ENCODE measurements around the gene ATN1. TPM values are rescaled to one million over a fixed set of nuclear protein-coding genes. Genes with fewer than 3 reads are reported as not detected.

The ATN1 gene
- total RNA-seq, 2 donors from 2014 or later = 29.9 to 73.5 TPM

DNA sequence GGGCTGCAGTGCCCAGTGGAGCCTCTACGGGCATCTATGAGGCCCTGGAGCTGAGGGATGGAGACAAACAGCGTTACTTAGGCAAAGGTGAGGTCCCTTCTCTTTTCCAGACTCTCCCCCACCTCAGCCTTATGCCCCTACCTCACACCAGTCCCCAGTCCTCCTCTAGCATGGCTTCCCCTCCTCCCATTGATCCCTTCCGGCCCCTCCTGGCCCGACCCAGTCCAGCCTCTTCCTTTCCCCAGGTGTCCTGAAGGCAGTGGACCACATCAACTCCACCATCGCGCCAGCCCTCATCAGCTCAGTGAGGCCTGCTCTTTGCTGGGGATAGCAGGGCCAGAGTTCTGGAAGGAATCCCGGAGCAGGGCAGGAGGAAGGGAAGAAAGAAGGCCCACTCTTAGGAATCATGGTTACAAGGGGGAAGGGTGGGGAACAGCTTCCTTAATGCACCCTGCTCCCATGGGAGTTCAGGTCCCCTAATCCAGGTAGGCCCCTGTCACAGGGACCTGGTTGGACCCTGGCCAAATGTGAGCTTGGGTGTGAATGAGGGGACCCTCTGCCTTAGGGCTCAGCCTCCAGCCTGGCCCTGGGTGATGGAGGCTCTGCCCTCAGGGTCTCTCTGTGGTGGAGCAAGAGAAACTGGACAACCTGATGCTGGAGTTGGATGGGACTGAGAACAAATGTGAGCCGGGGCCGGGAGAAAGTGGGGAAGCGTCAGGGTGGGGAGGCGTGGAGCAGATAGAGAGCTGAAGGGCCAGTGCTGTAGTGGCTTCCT lies 11.1 kb upstream of the ATN1 start:
- Mint-ChIP-seq H3K9me3 (no peaks in the 10 kb centered on the region), H3K36me3 (peaks cover 15 to 39% of the 10 kb centered on the region in 2 donors), H3K27ac (peak overlapping the region in 1 of 2 donors; percentile 78)
- no peak for DNase-seq (ENCODE audit: low spot score in 2 of 2)
- no peak for ATAC-seq

DNA sequence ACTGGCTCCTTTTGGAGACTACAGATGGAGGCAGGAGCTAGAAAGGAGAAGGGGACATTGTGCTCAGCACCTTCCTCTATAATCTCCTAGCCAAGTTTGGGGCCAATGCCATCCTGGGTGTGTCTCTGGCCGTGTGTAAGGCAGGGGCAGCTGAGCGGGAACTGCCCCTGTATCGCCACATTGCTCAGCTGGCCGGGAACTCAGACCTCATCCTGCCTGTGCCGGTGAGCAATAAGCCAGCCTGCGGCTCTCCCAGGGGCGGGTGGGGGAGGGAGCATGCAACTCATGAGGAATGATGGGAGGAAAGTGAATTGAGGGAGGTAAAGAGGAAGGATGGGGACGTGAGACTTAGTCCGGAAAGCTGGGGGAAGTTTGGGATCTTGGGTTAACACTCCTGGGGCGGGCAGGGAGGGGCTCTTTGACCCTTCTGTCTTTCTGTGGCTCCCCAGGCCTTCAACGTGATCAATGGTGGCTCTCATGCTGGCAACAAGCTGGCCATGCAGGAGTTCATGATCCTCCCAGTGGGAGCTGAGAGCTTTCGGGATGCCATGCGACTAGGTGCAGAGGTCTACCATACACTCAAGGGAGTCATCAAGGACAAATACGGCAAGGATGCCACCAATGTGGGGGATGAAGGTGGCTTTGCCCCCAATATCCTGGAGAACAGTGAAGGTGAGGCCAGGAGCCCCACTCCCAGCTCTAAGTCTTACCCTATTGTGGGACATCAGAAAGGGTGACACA lies 10.1 kb upstream of the ATN1 start:
- DNase-seq (ENCODE audit: low spot score in 2 of 2) (no peak), ATAC-seq (no peak)
- peaks cover 15 to 45% of the 10 kb centered on the region in 2 donors for H3K36me3 Mint-ChIP-seq
- no peak overlapping the region for H3K27ac Mint-ChIP-seq
- no peaks in the 10 kb centered on the region for H3K9me3 Mint-ChIP-seq

DNA sequence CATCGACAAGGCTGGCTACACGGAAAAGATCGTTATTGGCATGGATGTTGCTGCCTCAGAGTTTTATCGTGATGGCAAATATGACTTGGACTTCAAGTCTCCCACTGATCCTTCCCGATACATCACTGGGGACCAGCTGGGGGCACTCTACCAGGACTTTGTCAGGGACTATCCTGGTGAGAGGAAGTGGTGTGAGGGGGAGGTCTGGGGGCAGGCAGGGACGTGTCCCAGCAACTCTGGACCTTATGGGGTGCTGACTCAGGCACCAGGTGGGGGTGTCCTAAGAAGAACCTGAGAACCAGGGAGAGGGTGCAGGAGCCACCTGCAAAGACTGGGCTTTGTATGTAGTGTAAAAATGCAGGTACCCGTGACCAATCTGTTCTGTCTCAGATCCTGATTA lies 8.2 kb upstream of the ATN1 start:
- H3K27ac Mint-ChIP-seq = peak overlapping the region in 1 of 2 donors; percentile 36
- H3K9me3 Mint-ChIP-seq = no peaks in the 10 kb centered on the region

DNA sequence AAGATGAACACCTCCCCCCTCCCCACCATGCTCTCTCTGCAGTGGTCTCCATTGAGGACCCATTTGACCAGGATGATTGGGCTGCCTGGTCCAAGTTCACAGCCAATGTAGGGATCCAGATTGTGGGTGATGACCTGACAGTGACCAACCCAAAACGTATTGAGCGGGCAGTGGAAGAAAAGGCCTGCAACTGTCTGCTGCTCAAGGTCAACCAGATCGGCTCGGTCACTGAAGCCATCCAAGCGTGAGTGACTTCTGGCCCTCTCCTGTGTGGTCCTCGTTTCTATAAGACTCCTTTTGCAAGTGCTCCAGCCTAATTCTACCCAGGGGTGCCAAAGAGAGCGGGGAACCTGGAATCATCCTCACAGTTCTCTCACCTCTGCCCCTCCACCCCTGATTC lies 6.2 kb upstream of the ATN1 start:
- H3K27ac Mint-ChIP-seq = peak overlapping the region in 1 of 2 donors; percentile 39
- H3K36me3 Mint-ChIP-seq = peaks cover 9 to 26% of the 10 kb centered on the region in 2 donors
- no peak for ATAC-seq
- no peak for DNase-seq (ENCODE audit: low spot score in 2 of 2)
- H3K9me3 Mint-ChIP-seq = no peaks in the 10 kb centered on the region

More for the DNA sequence above, 8.2 kb upstream of the ATN1 start:
- peaks cover 15 to 45% of the 10 kb centered on the region in 2 donors for H3K36me3 Mint-ChIP-seq
- DNase-seq (ENCODE audit: low spot score in 2 of 2) (no peak), ATAC-seq (no peak)

DNA sequence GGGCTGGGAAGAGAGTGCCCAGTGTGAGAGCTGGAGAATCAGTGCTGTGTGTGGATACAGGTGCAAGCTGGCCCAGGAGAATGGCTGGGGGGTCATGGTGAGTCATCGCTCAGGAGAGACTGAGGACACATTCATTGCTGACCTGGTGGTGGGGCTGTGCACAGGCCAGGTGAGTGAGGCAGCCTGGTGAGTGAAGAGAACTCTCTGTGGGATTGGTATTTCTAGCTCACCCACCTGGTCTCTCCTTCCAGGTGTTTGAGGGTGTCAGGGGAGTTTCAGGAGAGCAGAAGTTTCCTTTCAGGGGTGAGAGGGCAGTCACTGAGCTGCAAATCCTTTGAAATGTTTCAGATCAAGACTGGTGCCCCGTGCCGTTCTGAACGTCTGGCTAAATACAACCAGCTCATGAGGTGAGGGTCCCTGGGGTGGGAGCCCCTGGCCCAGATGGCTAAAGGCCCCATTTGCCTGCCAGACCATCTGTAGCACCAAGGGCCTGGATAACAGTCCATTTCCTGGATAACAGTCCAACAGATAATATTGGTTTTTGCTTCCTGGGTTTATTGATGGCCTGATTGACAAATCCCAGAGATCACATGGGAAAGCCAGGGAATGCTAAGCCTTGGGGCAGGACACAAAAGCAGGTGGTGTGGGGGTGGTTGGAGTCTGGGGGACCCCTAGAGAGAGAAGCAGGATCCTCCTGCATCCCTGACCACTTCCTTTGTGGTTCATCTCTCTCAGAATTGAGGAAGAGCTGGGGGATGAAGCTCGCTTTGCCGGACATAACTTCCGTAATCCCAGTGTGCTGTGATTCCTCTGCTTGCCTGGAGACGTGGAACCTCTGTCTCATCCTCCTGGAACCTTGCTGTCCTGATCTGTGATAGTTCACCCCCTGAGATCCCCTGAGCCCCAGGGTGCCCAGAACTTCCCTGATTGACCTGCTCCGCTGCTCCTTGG lies 5.5 kb upstream of the ATN1 start:
- Mint-ChIP-seq H3K36me3 (peaks cover 9 to 19% of the 10 kb centered on the region in 2 donors), H3K27ac (peak overlapping the region in 1 of 2 donors; percentile 39), H3K9me3 (no peaks in the 10 kb centered on the region)
- DNase-seq (ENCODE audit: low spot score in 2 of 2) (no peak), ATAC-seq (no peak)

DNA sequence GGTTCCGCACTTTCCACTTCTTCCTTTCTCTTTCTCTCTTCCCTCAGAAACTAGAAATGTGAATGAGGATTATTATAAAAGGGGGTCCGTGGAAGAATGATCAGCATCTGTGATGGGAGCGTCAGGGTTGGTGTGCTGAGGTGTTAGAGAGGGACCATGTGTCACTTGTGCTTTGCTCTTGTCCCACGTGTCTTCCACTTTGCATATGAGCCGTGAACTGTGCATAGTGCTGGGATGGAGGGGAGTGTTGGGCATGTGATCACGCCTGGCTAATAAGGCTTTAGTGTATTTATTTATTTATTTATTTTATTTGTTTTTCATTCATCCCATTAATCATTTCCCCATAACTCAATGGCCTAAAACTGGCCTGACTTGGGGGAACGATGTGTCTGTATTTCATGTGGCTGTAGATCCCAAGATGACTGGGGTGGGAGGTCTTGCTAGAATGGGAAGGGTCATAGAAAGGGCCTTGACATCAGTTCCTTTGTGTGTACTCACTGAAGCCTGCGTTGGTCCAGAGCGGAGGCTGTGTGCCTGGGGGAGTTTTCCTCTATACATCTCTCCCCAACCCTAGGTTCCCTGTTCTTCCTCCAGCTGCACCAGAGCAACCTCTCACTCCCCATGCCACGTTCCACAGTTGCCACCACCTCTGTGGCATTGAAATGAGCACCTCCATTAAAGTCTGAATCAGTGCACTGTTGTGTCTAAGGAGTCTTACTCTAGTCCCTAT lies 4.6 kb upstream of the ATN1 start:
- no peak for ATAC-seq
- H3K27ac Mint-ChIP-seq = no peak overlapping the region
- H3K9me3 Mint-ChIP-seq = no peaks in the 10 kb centered on the region
- H3K36me3 Mint-ChIP-seq = peaks cover 9 to 19% of the 10 kb centered on the region in 2 donors
- DNase-seq (ENCODE audit: low spot score in 2 of 2) = no peak

DNA sequence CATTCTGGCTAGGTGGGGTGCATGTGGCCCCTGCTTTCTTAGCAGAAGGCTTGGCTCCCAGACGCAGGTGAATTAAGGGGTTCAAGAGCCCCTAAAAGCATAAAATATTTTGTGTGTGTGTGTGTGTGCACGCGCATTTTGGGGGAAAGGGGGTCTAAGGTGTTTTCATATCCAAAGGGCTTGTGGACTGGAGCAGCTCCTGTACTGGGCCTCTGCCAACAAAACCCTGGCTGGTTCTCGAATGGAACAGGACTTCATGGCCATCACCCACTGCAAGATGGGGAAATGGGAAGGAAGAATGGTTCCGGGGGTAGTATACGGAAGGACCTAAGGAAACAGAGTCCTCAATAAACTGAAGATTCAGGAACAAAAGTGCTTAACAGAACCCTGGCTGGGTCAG lies 3.9 kb upstream of the ATN1 start:
- ATAC-seq (no peak), DNase-seq (ENCODE audit: low spot score in 2 of 2) (no peak)
- Mint-ChIP-seq H3K36me3 (peaks cover 14 to 24% of the 10 kb centered on the region in 2 donors), H3K27ac (peak overlapping the region in 1 of 2 donors; percentile 92), H3K9me3 (no peaks in the 10 kb centered on the region)

DNA sequence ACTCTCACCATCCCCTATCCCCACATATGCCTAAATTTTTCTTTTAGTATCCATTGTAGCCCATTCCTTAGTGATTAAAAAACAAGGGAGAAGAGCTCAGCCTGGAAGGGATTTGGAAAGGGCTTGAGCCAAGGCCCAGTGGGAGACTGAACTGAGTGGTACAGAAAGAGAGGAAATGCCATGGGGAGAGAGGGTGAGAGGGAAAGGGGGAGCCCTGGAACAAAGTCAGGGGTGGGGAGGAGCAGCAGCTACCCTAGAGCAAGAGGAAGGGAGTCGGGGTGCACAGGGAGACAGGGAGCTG lies 2.6 kb upstream of the ATN1 start:
- Mint-ChIP-seq H3K36me3 (peaks cover 6 to 14% of the 10 kb centered on the region in 2 donors), H3K9me3 (no peaks in the 10 kb centered on the region), H3K27ac (peak overlapping the region in 1 of 2 donors; percentile 92)
- DNase-seq (ENCODE audit: low spot score in 2 of 2) (no peak), ATAC-seq (no peak)

DNA sequence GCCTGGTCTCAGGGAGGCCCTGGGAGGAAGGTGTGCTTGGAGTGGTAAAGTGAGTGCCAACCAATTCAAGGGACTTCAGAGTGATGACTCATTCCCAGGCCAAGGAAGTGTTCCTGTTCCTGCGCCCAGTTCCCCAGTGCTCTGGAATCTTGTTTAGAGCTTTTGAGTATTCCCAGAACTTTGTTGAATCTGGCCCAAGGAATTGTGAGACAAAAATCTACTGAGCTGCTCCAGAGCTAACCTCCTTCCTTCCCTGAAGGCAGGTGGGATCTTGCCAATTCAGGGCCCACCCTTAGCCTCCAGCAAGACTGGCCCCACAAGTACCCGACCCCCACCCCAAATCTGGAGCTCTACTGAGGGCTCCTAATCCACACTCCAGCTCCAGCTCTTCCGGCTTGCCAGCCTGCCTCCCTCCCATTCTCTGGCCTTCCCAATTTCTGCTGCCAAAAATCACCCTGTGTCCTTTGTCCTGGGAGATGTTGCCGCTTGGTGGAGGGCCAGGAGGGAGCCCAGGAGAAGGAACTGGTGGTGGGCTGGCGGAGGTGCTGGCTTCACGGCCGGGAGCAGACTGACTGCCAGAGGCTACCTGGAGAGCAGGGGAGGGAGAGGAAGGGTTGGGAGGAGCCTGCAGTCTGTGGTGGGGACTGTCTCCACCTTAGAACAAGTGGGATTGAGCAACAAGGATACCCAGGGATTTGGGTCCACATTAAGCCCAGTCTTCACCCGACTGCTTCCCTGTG lies 2.0 kb upstream of the ATN1 start:
- peak overlapping the region in 1 of 2 donors; percentile 92 for H3K27ac Mint-ChIP-seq
- peaks cover 6 to 13% of the 10 kb centered on the region in 2 donors for H3K36me3 Mint-ChIP-seq
- DNase-seq (ENCODE audit: low spot score in 2 of 2) (no peak), ATAC-seq (no peak)
- H3K9me3 Mint-ChIP-seq = no peaks in the 10 kb centered on the region

DNA sequence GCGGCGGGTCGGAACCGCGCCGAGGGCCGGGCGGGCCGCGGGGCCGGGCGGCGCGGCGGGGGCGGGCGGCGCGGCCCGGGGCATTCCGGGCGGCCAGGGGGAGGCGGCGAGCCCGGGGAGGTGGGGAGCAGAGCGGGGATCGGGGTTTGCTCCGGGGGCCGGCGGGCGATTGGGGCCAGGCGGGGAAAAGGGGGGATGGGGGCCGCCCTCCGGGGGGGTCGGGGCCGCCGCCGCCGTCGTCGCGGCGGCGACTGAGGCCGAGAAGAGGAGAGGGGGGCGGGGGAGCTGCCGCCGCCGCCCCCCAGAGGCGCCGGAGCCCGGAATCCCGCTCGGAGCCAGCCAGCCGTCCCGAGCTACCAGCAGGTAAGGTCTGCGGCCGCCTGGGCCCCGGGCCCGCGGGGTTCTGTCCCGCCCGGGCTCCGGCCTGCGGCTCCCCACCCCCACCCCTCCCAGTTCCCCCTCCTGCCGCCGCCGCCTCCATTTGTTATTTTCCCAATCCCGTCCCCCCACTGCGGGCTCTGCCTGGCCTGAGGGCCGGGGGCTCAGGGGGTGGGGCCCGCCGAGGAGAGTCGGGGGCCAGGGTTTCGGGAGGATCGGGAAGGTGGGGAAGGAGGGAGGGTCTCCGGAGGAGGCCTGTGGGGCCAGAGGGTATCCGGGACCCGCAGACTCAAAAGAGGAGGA lies 403 bp downstream of the ATN1 start:
- Mint-ChIP-seq H3K36me3 (peaks cover 5 to 6% of the 10 kb centered on the region in 2 donors), H3K9me3 (no peaks in the 10 kb centered on the region), H3K27ac (peak overlapping the region; percentile 81 to 94)
- DNase-seq (ENCODE audit: low spot score in 2 of 2) (no peak), ATAC-seq (peak; percentile 8 to 9)

DNA sequence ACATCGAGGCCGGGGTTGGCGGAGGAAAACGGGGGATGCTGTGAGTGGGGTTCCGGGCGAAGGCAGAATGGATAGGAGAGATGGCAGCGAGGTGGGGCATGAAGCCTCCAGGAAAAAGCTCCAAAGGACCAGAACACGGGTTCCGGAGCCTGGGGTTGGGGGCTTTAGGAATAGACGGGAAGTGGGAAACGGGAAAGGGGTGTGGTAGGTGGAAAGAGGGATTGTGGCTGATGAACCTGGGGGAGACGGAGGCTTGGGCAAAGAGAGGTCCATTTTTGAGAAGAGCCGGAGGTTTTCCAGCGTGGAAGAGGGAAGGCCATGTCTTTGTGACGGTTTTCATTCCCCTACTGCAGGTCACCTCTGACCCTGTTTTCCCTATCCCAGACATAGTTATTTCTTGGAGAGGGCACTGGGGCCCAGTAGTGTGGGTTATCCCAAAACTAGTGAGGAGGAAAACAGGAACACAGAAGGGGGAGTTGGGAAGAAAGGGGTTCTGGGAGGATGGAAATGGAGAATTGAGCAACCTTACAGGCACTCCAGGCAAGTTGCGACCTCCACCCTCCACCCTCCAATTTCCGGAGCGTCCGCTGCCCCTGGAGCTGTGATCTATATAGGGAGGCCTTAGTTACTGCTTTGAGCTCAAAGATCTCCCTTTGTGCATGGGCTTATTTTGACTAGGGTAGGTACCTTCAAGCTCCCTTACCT lies 1.1 kb downstream of the ATN1 start:
- peak overlapping the region; percentile 81 to 94 for H3K27ac Mint-ChIP-seq
- DNase-seq (ENCODE audit: low spot score in 2 of 2) (no peak), ATAC-seq (no peak)
- no peaks in the 10 kb centered on the region for H3K9me3 Mint-ChIP-seq
- peaks cover 6 to 9% of the 10 kb centered on the region in 2 donors for H3K36me3 Mint-ChIP-seq

DNA sequence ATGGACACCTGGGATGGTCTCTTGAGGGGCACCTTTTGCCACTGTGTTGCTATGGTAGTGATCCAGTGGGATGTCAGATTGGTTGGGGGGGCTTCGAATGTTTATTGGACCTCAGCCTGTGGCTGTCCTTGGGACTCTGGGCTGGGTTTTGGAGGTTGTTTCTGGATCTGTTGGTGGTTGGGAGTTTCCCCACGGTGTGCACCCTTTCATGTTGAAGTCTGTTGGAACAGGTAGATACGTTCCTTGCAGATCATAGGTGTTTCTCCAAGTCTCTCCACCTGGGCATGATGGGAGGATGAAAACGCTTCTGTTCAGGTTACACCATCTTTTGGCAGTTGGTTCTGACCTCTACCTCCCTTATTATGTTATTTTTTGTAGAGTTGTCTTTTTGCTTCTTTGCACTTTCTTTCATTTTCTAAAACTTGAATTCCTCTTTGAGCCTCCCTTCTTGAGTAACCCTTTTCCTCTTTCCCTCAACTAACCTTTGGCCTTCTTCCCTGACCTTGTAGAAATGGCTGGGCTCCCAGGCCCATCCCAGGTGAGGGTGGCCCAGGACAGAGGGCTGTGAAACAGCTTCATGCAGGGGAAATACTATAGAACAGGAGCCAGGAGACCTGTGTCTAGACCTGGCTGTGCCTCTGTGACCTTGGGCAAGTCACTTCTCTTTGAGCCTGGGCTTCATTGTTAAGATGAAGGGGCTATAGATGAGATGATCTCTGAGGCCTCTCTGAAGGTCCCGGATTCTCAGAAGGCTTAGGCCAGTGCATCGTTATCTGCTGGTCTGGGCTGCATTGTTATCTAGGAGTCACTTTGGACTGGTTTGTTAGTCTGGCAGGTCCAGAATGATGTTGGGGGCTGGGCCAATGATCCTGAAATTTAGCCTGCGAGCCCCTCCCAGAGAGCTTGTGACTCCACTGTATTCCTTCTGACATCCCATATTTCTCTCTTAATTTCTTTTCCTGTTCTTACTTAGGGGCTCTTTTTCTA lies 2.0 kb downstream of the ATN1 start:
- peak overlapping the region; percentile 81 to 97 for H3K27ac Mint-ChIP-seq
- peaks cover 6 to 17% of the 10 kb centered on the region in 2 donors for H3K36me3 Mint-ChIP-seq
- no peaks in the 10 kb centered on the region for H3K9me3 Mint-ChIP-seq
- DNase-seq (ENCODE audit: low spot score in 2 of 2) = no peak
- no peak for ATAC-seq

DNA sequence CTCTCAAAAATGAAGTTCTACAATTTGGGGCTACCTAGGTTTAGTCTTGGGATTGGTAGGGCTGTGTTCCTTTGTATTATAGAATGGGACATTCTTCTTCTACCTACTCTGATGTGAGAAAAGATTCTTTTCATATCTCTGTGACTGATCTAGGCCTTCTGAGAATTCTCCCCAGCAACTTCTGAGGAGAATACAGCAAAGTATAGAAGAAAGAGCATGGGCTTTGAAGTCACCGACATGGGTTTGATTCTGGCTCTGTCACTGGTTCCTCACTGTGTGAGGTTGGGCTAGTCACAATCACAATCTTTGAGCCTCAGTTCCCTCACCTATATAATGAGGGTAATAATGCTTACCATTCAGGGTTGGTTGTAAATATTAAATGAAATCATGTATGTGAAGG lies 5.0 kb downstream of the ATN1 start:
- ATAC-seq = no peak
- no peak for DNase-seq (ENCODE audit: low spot score in 2 of 2)
- Mint-ChIP-seq H3K27ac (peak overlapping the region; percentile 25 to 73), H3K36me3 (peaks cover 17 to 29% of the 10 kb centered on the region in 2 donors), H3K9me3 (no peaks in the 10 kb centered on the region)

DNA sequence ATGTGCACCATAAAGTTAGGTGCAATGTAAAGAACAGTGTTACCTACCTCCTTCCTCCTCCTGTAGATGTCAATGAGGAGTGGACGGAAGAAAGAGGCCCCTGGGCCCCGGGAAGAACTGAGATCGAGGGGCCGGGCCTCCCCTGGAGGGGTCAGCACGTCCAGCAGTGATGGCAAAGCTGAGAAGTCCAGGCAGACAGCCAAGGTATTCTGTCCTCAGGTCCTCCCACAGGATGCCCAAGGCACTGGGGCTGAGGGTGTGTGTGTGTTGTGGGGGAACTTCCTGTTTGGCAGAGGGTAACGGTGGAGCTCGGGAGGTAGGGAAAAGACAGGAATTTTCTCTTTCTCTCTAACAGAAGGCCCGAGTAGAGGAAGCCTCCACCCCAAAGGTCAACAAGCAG lies 6.4 kb downstream of the ATN1 start:
- peaks cover 16 to 25% of the 10 kb centered on the region in 2 donors for H3K36me3 Mint-ChIP-seq
- H3K9me3 Mint-ChIP-seq = no peaks in the 10 kb centered on the region
- no peak for ATAC-seq
- H3K27ac Mint-ChIP-seq = peak overlapping the region; percentile 40 to 48
- DNase-seq (ENCODE audit: low spot score in 2 of 2) = no peak
